Brain pericyte (primary cell): ENCODE results near the gene ABHD5.
"Not testable (repeated sequence)": the region's sequence is repeated elsewhere in the genome, so short reads cannot be mapped to it uniquely, and the experiment has no call there.

Experiments used
- DNase-seq: peaks from one replicate; pipeline ENCODE4 v3.0.0-alpha.2; 2012; ENCODE audit warnings: low read depth, low spot score

Gene ABHD5

GRCh38 chr3:43690400-43691119 lies at the start of gene ABHD5:
TSS of gene ABHD5 (plus strand) at chr3:43690938. CDS start at chr3:43690993, 55 bp downstream.
- peak; percentile 86 for DNase-seq

- no peak for DNase-seq
Measured at GRCh38 chr3:43641306-43642114, 49.2 kb upstream of the ABHD5 start.

- DNase-seq: no peak
Measured at GRCh38 chr3:43644443-43644842, 46.3 kb upstream of the ABHD5 start.

GRCh38 chr3:43647331-43648166 lies 43.2 kb upstream of the ABHD5 start:
- DNase-seq: no peak

GRCh38 chr3:43648957-43649356 lies 41.8 kb upstream of the ABHD5 start:
- no peak for DNase-seq

GRCh38 chr3:43649365-43649968 lies 41.3 kb upstream of the ABHD5 start:
- DNase-seq: no peak

GRCh38 chr3:43650345-43650744 lies 40.4 kb upstream of the ABHD5 start:
- DNase-seq: no peak

- not testable (repeated sequence) for DNase-seq
Measured at GRCh38 chr3:43656390-43656789, 34.3 kb upstream of the ABHD5 start.

GRCh38 chr3:43659250-43659880 lies 31.4 kb upstream of the ABHD5 start:
- no peak for DNase-seq

- not testable (repeated sequence) for DNase-seq
Measured at GRCh38 chr3:43661376-43661775, 29.4 kb upstream of the ABHD5 start.

- not testable (repeated sequence) for DNase-seq
Measured at GRCh38 chr3:43665011-43665410, 25.7 kb upstream of the ABHD5 start.

GRCh38 chr3:43670635-43671522 lies 19.9 kb upstream of the ABHD5 start:
- DNase-seq: no peak

- no peak for DNase-seq
Measured at GRCh38 chr3:43674345-43675085, 16.2 kb upstream of the ABHD5 start.

- no peak for DNase-seq
Measured at GRCh38 chr3:43675593-43675992, 15.1 kb upstream of the ABHD5 start.

GRCh38 chr3:43676441-43676840 lies 14.3 kb upstream of the ABHD5 start:
- DNase-seq: no peak

GRCh38 chr3:43678375-43678774 lies 12.4 kb upstream of the ABHD5 start:
- not testable (repeated sequence) for DNase-seq

- DNase-seq: not testable (repeated sequence)
Measured at GRCh38 chr3:43678887-43679449, 11.8 kb upstream of the ABHD5 start.

- DNase-seq: not testable (repeated sequence)
Measured at GRCh38 chr3:43680857-43681256, 9.9 kb upstream of the ABHD5 start.

- no peak for DNase-seq
Measured at GRCh38 chr3:43684944-43685343, 5.8 kb upstream of the ABHD5 start.
